PC-9 (cell line): ENCODE results near the gene DGKA. TPM values are rescaled to one million over a fixed set of nuclear protein-coding genes. Genes with fewer than 3 reads are reported as not detected.

Experiments
- BruUV-seq: library from RNA; stranded (reverse); fragments of 400-500 nt; replicated peaks from 2 replicates; lab custom pipeline; 2021; lab: Mats Ljungman, UMichigan
- CTCF ChIA-PET: fragments of 300-600 bp; sonication (Branson Sonifier 250); formaldehyde crosslinking; loops from one replicate; lab custom pipeline; 2022; ENCODE audit warnings: antibody characterized with exemption; lab: Charles Lee
- POLR2A ChIA-PET: fragments of 300-600 bp; sonication (Branson Sonifier 250); formaldehyde crosslinking; loops from one replicate; lab custom pipeline; 2022; ENCODE audit warnings: antibody characterized with exemption; ENCODE audit not compliant: unreplicated experiment; lab: Charles Lee
- DNase-seq, 2 experiments: peaks; one replicate each; pipeline versions ENCODE4 v3.0.0 to v3.0.0-alpha.2; 2015 to 2022; ENCODE audit warnings: mixed read lengths in 1 of 2
- H2AFZ ChIP-seq: fragments of 200-600 bp; sonication (generic); 2 replicates; pipeline ENCODE4 v1.8.1; 2017; ENCODE audit warnings: antibody characterized with exemption
- H3F3A ChIP-seq: fragments of 200-600 bp; sonication (generic); 2 replicates; pipeline ENCODE4 v1.8.1; 2017; ENCODE audit warnings: antibody characterized with exemption, mild to moderate bottlenecking, low read depth; ENCODE audit not compliant: insufficient read depth
- H3K27ac ChIP-seq: fragments of 200-600 bp; sonication (generic); 2 replicates; pipeline ENCODE4 v1.6.1; 2016; ENCODE audit warnings: mixed run types
- H3K27me3 ChIP-seq: fragments of 200-600 bp; sonication (generic); 2 replicates; pipeline ENCODE4 v1.6.1; 2016; ENCODE audit warnings: low read depth, mixed run types; ENCODE audit not compliant: insufficient read depth
- H3K36me3 ChIP-seq: fragments of 200-600 bp; sonication (generic); 2 replicates; pipeline ENCODE4 v1.6.1; 2016; ENCODE audit warnings: low read depth, mixed run types
- H3K4me1 ChIP-seq: fragments of 200-600 bp; sonication (generic); replicated peaks from 2 replicates; pipeline ENCODE4 v1.6.1; 2016; ENCODE audit warnings: mixed run types; ENCODE audit not compliant: insufficient read depth
- H3K4me2 ChIP-seq: fragments of 200-600 bp; sonication (generic); 2 replicates; pipeline ENCODE4 v1.6.1; 2017; ENCODE audit warnings: mixed run types
- H3K4me3 ChIP-seq: fragments of 200-600 bp; sonication (generic); 2 replicates; pipeline ENCODE4 v1.6.1; 2016; ENCODE audit warnings: mixed run types
- H3K79me2 ChIP-seq: fragments of 200-600 bp; sonication (generic); 2 replicates; pipeline ENCODE4 v1.6.1; 2017; ENCODE audit warnings: low read depth, mixed run types
- H3K9me2 ChIP-seq: fragments of 200-600 bp; sonication (generic); 2 replicates; pipeline ENCODE4 v1.8.1; 2017; ENCODE audit warnings: mild to moderate bottlenecking; ENCODE audit not compliant: insufficient read depth
- H3K9me3 ChIP-seq: fragments of 200-600 bp; sonication (generic); 2 replicates; pipeline ENCODE4 v1.8.1; 2016; ENCODE audit warnings: low read depth; ENCODE audit not compliant: insufficient read depth
- H4K20me1 ChIP-seq: fragments of 200-600 bp; sonication (generic); 2 replicates; pipeline ENCODE4 v1.8.1; 2017; ENCODE audit not compliant: insufficient read depth
- CTCF ChIP-seq: fragments of 200-600 bp; sonication (generic); conservative IDR thresholded peaks from 2 replicates; pipeline ENCODE4 v1.6.1; 2017; ENCODE audit warnings: mixed run types, antibody characterized with exemption, mild to moderate bottlenecking, moderate library complexity
- EZH2 ChIP-seq: fragments of 200-600 bp; sonication (generic); IDR thresholded peaks from 2 replicates; pipeline ENCODE4 v1.8.0; 2017; ENCODE audit warnings: antibody characterized with exemption, low read depth
- intact Hi-C: fragments of 100-400 bp; cut with micrococcal nuclease; formaldehyde crosslinking; loops from one replicate; pipeline ENCODE4 v1.10.0; 2022; ENCODE audit not compliant: unreplicated experiment
- total RNA-seq: library from RNA; stranded (reverse); gene quantifications from 2 replicates; pipeline ENCODE4 v1.2.3, GENCODE V29; 2021

The DGKA gene
- total RNA-seq, 1 experiment from 2014 or later = 86.6 TPM

GRCh38 chr12:55927588-55928502 is 3.1 kb upstream of the DGKA start, which contains the start of gene PYM1:
PYM1 (minus strand) TSS chr12:55927894; CDS start chr12:55927761, 133 bp downstream.
- Histone ChIP-seq H3K4me2 (peak within 1 kb of the TSS; percentile 98), H3K27me3 (no peaks in the 10 kb centered on the region), H3K27ac (peak within 1 kb of the TSS; percentile 83), H4K20me1 (no peaks in the 10 kb centered on the region), H3K79me2 (peaks cover 55% of the 10 kb centered on the region), H3K4me3 (peak within 1 kb of the TSS; percentile 100), H3K9me2 (no peaks in the 10 kb centered on the region), H3F3A (peaks cover 67% of the 10 kb centered on the region), H3K4me1 (peaks cover 43% of the 10 kb centered on the region), H3K9me3 (no peaks in the 10 kb centered on the region), H3K36me3 (peaks cover 7% of the 10 kb centered on the region; the same call in 1 of the 2 replicates), H2AFZ (peak within 1 kb of the TSS; percentile 92)
- BruUV-seq = TSS peak; percentile 5
- TF ChIP-seq EZH2 (no peak), CTCF (no peak; the same call in 1 of the 2 replicates)
- POLR2A ChIA-PET = interaction anchor here (0.6 to 0.9 kb wide), 4 partner anchors 69 to 187 kb away, joined by 4 to 7 read pairs (median 4); partner anchors contain the start of genes ORMDL2, SARNP and SUOX
- intact Hi-C loops = loop anchor here (1.0 to 5.0 kb wide), 3 partner anchors 99 to 113 kb away; partner anchors contain the start of genes DNAJC14, ORMDL2, RPS26 and SARNP
- CTCF ChIA-PET = interaction anchor here (0.6 to 1.7 kb wide), 7 partner anchors 13 to 1151 kb away, joined by 4 to 30 read pairs (median 9); partner anchors contain the start of genes BLOC1S1, DNAJC14, NEMP1 and ORMDL2
- DNase-seq = peak; percentile 88 to 90

GRCh38 chr12:55929306-55929791 is 1.6 kb upstream of the DGKA start:
- CTCF ChIA-PET = no interaction called here
- no peak for DNase-seq
- Histone ChIP-seq H3K9me2 (no peaks in the 10 kb centered on the region), H3K4me2 (peak overlapping the region; percentile 98), H3K4me1 (peaks cover 58% of the 10 kb centered on the region), H3F3A (peaks cover 75% of the 10 kb centered on the region), H3K27ac (peak overlapping the region; percentile 83; the same call in 1 of the 2 replicates), H2AFZ (no peak overlapping the region), H3K79me2 (peaks cover 51% of the 10 kb centered on the region), H3K27me3 (no peaks in the 10 kb centered on the region), H4K20me1 (peaks cover 6% of the 10 kb centered on the region; the same call in 1 of the 2 replicates), H3K9me3 (no peaks in the 10 kb centered on the region), H3K4me3 (peak overlapping the region; percentile 100; the same call in 1 of the 2 replicates), H3K36me3 (no peaks in the 10 kb centered on the region)
- TF ChIP-seq CTCF (no peak), EZH2 (no peak)
- BruUV-seq = no TSS peak
- intact Hi-C loops = loop anchor here (5.0 kb wide), 1 partner anchor 112 kb away; the partner anchor contains the start of genes ORMDL2 and SARNP
- POLR2A ChIA-PET = no interaction called here

- H4K20me1 ChIP-seq = peaks cover 6% of the 10 kb centered on the region; the same call in 1 of the 2 replicates
- BruUV-seq = no TSS peak
- H3K36me3 ChIP-seq = no peaks in the 10 kb centered on the region
- H3F3A ChIP-seq = peaks cover 76% of the 10 kb centered on the region
- peaks cover 37% of the 10 kb centered on the region for H3K79me2 ChIP-seq
- POLR2A ChIA-PET = interaction anchor here (0.6 to 1.1 kb wide), 5 partner anchors 42 to 291 kb away, joined by 3 to 9 read pairs (median 6); partner anchors contain the start of genes DNAJC14, ORMDL2, RAB5B and RNF41
- H3K4me1 ChIP-seq = peaks cover 54% of the 10 kb centered on the region
- no peaks in the 10 kb centered on the region for H3K9me2 ChIP-seq
- CTCF ChIA-PET = interaction anchor here (0.5 to 1.0 kb wide), 4 partner anchors 8 to 113 kb away, joined by 3 to 8 read pairs (median 5); partner anchors contain the start of gene ORMDL2
- H3K4me3 ChIP-seq = peak overlapping the region; percentile 78
- H3K27ac ChIP-seq = peak overlapping the region; percentile 56
- intact Hi-C loops = loop anchor here (1.0 to 2.0 kb wide), 2 partner anchors 9 to 41 kb away; no protein-coding TSS in a partner anchor
- peak overlapping the region; percentile 93 for H2AFZ ChIP-seq
- H3K27me3 ChIP-seq = no peaks in the 10 kb centered on the region
- H3K9me3 ChIP-seq = no peaks in the 10 kb centered on the region
- no peak for DNase-seq
- peak overlapping the region; percentile 96 for H3K4me2 ChIP-seq
- TF ChIP-seq CTCF = no peak
- TF ChIP-seq EZH2 = no peak
Observed at GRCh38 chr12:55931317-55931779, 386 bp downstream of the DGKA start.
